ENCODE results near the gene PACRGL. TPM values are rescaled to one million over a fixed set of nuclear protein-coding genes. Genes with fewer than 3 reads are reported as not detected.

Gene PACRGL
- total and polyA plus RNA-seq, 11 donors, result 2.4 to 17.1 (median 11.2) TPM

DNA sequence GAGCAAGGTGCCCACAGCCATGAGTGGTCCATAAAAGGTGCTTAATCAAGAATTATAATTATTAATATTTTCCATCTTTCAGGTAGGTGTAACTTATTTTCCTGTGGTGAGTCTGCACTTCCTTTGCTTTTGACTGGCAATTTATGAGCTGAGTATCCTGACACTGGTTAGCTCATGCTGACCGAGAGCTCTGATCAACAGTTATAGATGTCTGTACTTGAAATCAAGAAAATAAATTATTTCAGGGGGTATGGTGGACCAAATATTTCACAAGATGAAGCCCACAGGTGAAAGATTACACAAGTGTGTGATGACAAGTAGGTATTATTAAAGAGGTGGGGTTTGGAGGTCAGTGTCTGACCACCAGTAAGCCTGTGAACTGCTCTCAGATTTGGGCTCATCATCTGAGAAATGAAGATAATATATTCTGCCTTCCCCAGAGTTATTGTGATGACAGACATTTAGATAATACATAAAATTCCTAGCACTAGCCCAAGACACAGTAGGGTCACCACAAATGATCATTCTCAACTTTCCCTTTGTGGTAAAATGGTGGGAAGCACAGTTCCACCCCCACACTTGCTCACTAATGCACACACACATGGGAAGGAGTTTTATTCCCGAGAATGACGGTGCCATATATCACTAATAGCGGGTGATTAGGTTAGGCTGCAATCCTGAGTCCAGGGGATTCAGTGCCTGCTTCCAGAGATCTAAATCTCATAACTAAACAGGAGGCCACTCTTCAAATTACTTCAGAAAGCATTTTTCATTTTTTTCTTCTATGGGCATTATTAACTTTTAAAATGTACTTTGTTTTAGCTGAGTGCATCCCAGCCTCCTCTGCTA, 34.0 kb upstream of the PACRGL start:
- WGBS, 4 donors, result 66 to 75% (median 72%) methylated on average over 4 of the region's 4 CpGs
- no peak for DNase-seq
- H3K4me1 ChIP-seq, result no peaks in the 10 kb centered on the region
- ATAC-seq, result no peak
- H3K27ac ChIP-seq, result no peak overlapping the region
- H3K27me3 ChIP-seq, result no peaks in the 10 kb centered on the region
- intact Hi-C loops (cut with DNase I), result no loop called here
- H3K36me3 ChIP-seq, result no peaks in the 10 kb centered on the region
- H3K9me3 ChIP-seq, result no peaks in the 10 kb centered on the region
- TF ChIP-seq, protein P1, sequence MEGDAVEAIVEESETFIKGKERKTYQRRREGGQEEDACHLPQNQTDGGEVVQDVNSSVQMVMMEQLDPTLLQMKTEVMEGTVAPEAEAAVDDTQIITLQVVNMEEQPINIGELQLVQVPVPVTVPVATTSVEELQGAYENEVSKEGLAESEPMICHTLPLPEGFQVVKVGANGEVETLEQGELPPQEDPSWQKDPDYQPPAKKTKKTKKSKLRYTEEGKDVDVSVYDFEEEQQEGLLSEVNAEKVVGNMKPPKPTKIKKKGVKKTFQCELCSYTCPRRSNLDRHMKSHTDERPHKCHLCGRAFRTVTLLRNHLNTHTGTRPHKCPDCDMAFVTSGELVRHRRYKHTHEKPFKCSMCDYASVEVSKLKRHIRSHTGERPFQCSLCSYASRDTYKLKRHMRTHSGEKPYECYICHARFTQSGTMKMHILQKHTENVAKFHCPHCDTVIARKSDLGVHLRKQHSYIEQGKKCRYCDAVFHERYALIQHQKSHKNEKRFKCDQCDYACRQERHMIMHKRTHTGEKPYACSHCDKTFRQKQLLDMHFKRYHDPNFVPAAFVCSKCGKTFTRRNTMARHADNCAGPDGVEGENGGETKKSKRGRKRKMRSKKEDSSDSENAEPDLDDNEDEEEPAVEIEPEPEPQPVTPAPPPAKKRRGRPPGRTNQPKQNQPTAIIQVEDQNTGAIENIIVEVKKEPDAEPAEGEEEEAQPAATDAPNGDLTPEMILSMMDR (IDR thresholded peaks at IDR 0.05), result no peak
- no peak for TF ChIP-seq POLR2A (IDR thresholded peaks at IDR 0.05)
- no peak overlapping the region for H3K4me3 ChIP-seq

DNA sequence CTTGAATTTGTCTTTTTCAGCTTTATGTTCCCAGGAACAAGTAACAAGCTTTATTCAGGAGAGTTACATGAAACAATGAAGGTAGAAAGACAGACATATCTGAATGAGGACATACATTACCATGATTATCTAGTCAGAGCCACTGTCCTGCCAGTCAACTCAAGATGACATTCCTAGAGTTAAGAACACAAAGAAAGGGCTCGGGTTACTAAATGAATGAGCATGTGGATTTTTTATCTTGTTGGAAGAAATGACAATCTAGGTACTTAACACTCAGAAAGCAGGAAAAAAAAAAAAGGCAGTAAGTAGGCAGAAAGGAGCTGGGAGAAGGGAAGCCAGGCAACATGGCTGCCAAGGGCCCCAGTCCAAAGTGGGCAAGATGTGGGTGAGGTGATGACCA, 28.0 kb upstream of the PACRGL start:
- H3K4me3 ChIP-seq, result no peak overlapping the region
- DNase-seq, result no peak
- no peaks in the 10 kb centered on the region for H3K9me3 ChIP-seq
- ATAC-seq, result no peak
- H3K4me1 ChIP-seq, result no peaks in the 10 kb centered on the region
- no peaks in the 10 kb centered on the region for H3K36me3 ChIP-seq
- WGBS, 4 donors, result 43 to 54% (median 48%) methylated on average over 1 of the region's 1 CpG
- H3K27ac ChIP-seq, result no peak overlapping the region
- no peak for TF ChIP-seq POLR2A (IDR thresholded peaks at IDR 0.05)
- TF ChIP-seq, protein P1 (IDR thresholded peaks at IDR 0.05), result no peak
- intact Hi-C loops (cut with DNase I), result no loop called here
- H3K27me3 ChIP-seq, result no peaks in the 10 kb centered on the region

DNA sequence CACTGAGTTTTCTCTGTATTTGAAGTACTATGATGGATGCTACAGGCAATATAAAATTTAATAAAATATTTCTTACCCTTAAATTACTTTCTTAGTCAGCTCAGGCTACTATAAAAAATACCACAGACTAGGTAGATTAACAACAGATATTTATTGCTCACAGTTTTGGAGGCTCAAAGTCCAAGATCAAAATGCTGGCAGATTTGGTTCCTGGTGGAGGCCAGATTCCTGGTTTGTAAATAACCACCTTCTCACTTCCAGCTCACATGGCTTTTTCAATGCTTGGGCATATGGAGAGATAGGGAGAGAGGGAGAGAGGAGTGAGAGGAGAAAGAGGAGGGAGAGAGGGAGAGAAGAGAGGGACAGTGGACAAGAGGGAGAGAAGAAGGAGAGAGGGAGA, 24.5 kb upstream of the PACRGL start:
- ATAC-seq (no peak), DNase-seq (no peak)
- Histone ChIP-seq H3K27ac (no peak overlapping the region), H3K4me3 (no peak overlapping the region), H3K9me3 (no peaks in the 10 kb centered on the region), H3K36me3 (no peaks in the 10 kb centered on the region), H3K27me3 (peaks cover 0 to 9% (median 3%) of the 10 kb centered on the region in 9 donors), H3K4me1 (no peaks in the 10 kb centered on the region)
- no peak for TF ChIP-seq POLR2A (IDR thresholded peaks at IDR 0.05)
- TF ChIP-seq, protein P1 (IDR thresholded peaks at IDR 0.05), result no peak
- intact Hi-C loops (cut with DNase I), result no loop called here

DNA sequence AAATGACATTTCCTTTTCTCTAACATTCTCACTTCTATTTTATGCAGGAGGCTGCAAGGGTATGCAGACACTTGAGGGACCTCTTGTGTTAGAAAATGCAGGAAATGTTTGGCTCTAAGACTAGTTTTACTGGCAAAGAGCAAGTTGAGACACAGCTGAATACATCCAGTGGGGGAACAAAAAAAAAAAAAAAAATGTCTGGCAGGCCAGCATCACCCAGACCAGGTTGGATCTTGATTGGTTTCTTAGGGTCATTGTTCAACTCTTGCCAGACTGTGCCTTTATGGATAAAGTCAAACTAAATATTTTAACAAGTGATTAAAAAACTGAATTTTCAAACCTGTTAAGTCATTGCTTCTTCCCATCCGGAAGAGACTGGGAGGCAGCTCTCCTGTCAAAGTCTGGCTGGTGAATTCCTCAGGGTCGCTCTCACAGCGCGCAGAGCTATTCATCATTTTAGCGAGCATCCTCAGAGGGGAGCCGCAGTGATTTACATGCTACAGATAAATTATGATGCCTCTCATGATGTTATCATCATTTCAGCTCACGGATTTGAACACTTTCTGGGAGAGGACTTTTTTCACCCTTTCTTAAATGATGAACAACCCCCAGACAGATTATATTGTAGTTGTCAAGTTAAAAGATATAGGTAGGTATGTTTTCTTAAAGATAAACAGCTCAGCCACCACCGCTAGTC, 23.6 kb upstream of the PACRGL start:
- Histone ChIP-seq H3K27me3 (peaks cover 0 to 11% (median 3%) of the 10 kb centered on the region in 9 donors), H3K36me3 (no peaks in the 10 kb centered on the region), H3K4me3 (no peak overlapping the region), H3K9me3 (no peaks in the 10 kb centered on the region), H3K4me1 (no peaks in the 10 kb centered on the region), H3K27ac (no peak overlapping the region)
- DNase-seq (no peak), ATAC-seq (no peak)
- TF ChIP-seq, protein P1 (IDR thresholded peaks at IDR 0.05), result no peak
- no peak for TF ChIP-seq POLR2A (IDR thresholded peaks at IDR 0.05)
- intact Hi-C loops (cut with DNase I), result no loop called here
- 44 to 62% (median 49%) methylated on average over 8 of the region's 8 CpGs for WGBS, 4 donors

Measured in heart left ventricle (tissue), 16 donors.